ENCODE data around the gene ESD. TPM values are rescaled to one million over a fixed set of nuclear protein-coding genes. Genes with fewer than 3 reads are reported as not detected.
"Not testable (repeated sequence)": the region's sequence is repeated elsewhere in the genome, so short reads cannot be mapped to it uniquely, and the experiment has no call there.

The ESD gene
- total RNA-seq, 1 donor from 2014 or later, result 96.9 TPM

DNA sequence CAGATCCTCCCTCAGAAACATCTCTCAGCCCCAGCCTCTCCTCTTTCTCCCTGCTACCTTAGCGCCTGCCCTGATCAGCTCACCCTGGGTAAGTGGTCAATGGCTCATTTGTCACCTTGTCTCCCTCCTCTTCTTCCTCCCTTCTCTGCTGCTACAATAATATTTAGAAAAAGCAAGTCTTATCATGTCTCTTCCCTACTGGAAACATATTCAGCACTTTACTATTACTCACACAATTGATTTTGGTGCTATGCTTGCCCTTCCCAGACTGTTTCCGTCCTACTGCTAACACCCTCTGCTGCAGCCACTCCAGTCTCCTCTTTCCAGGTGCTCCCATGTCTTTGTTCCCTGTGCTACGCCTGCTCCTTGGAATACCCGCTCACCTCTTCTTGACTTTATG is 35.8 kb downstream of the ESD start:
- H3K27ac Mint-ChIP-seq, result no peak overlapping the region
- TF ChIP-seq, protein P1, sequence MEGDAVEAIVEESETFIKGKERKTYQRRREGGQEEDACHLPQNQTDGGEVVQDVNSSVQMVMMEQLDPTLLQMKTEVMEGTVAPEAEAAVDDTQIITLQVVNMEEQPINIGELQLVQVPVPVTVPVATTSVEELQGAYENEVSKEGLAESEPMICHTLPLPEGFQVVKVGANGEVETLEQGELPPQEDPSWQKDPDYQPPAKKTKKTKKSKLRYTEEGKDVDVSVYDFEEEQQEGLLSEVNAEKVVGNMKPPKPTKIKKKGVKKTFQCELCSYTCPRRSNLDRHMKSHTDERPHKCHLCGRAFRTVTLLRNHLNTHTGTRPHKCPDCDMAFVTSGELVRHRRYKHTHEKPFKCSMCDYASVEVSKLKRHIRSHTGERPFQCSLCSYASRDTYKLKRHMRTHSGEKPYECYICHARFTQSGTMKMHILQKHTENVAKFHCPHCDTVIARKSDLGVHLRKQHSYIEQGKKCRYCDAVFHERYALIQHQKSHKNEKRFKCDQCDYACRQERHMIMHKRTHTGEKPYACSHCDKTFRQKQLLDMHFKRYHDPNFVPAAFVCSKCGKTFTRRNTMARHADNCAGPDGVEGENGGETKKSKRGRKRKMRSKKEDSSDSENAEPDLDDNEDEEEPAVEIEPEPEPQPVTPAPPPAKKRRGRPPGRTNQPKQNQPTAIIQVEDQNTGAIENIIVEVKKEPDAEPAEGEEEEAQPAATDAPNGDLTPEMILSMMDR (IDR thresholded peaks at IDR 0.05; ENCODE audit: unreplicated experiment), result no peak

DNA sequence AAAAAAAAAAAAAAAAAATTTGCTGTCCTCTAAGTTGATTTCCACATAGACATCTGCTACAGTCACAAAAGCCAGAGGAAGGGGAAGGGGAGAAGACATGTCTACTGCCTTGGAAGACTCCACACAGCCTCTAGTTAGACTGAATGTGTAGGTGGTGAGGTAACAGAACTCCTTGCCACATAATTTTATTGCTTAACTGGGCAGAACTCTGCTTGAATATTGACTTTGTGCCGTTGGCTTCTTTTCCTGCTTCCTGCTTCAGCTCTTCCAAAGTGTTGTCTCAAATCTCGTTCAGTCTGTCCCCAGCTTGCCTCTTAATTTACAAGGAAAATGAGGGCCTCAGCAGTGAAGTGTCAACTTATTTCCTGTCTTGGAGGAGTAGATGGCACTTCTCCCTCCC is 37.1 kb downstream of the ESD start:
- Mint-ChIP-seq H3K9me3 (ENCODE audit: low read depth) (no peaks in the 10 kb centered on the region), H3K36me3 (ENCODE audit: insufficient read depth) (no peaks in the 10 kb centered on the region), H3K4me1 (ENCODE audit: low read depth) (no peaks in the 10 kb centered on the region), H3K27me3 (no peaks in the 10 kb centered on the region), H3K4me3 (ENCODE audit: low read depth) (no peak overlapping the region), H3K27ac (no peak overlapping the region)
- TF ChIP-seq, protein P1 (IDR thresholded peaks at IDR 0.05; ENCODE audit: unreplicated experiment), result no peak
- no peak for DNase-seq (ENCODE audit: low spot score, unreplicated experiment)

More for the DNA sequence above, 35.8 kb downstream of the ESD start:
- no peak for DNase-seq (ENCODE audit: low spot score, unreplicated experiment)
- H3K4me1 Mint-ChIP-seq (ENCODE audit: low read depth), result no peaks in the 10 kb centered on the region
- no peak overlapping the region for H3K4me3 Mint-ChIP-seq (ENCODE audit: low read depth)
- no peaks in the 10 kb centered on the region for H3K36me3 Mint-ChIP-seq (ENCODE audit: insufficient read depth)
- H3K9me3 Mint-ChIP-seq (ENCODE audit: low read depth), result no peaks in the 10 kb centered on the region
- H3K27me3 Mint-ChIP-seq, result no peaks in the 10 kb centered on the region

DNA sequence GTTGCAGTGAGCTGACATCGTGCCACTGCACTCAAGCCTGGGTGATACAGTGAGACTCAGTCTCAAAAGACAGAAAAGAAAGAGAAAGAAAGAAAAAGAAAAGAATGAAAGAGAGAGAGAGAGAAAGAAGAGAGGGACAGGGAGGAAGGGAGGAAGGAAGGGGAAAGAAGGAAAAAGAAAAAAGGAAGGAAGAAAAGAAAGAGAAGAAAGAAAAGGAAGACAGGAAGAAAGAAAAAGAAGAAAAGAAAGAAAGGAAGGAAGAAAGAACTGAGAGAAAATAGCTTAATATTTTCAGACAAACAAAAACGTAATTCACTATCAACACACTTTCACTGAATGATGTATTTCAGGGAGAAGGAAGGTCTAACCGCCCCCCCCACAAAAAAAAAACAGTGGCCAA is 39.3 kb downstream of the ESD start:
- Mint-ChIP-seq H3K27ac (no peak overlapping the region), H3K36me3 (ENCODE audit: insufficient read depth) (no peaks in the 10 kb centered on the region), H3K4me3 (ENCODE audit: low read depth) (no peak overlapping the region), H3K27me3 (no peaks in the 10 kb centered on the region), H3K9me3 (ENCODE audit: low read depth) (no peaks in the 10 kb centered on the region), H3K4me1 (ENCODE audit: low read depth) (no peaks in the 10 kb centered on the region)
- no peak for DNase-seq (ENCODE audit: low spot score, unreplicated experiment)
- TF ChIP-seq, protein P1 (IDR thresholded peaks at IDR 0.05; ENCODE audit: unreplicated experiment), result no peak

DNA sequence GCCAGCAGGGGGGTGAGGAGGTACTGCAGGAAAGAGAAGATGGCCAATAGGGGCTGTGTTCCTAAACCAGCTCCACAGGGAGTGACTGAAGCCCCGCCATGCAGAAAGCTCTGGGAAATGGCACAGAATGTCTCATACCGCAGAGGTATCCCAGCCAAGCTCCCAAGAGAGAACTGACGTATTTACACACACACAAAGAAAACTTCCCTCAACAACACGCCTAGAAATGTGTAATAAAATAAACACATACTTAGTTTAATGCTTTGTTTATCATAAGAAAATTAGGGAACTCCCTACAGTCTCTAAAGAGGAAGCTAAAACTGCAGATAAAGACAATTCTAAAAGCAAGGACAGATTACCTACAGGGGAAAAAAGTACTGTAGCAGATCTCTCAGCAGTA is 40.0 kb downstream of the ESD start:
- H3K27ac Mint-ChIP-seq, result no peak overlapping the region
- no peak for DNase-seq (ENCODE audit: low spot score, unreplicated experiment)
- TF ChIP-seq, protein P1 (IDR thresholded peaks at IDR 0.05; ENCODE audit: unreplicated experiment), result no peak
- H3K36me3 Mint-ChIP-seq (ENCODE audit: insufficient read depth), result no peaks in the 10 kb centered on the region
- no peak overlapping the region for H3K4me3 Mint-ChIP-seq (ENCODE audit: low read depth)
- no peaks in the 10 kb centered on the region for H3K27me3 Mint-ChIP-seq
- no peaks in the 10 kb centered on the region for H3K9me3 Mint-ChIP-seq (ENCODE audit: low read depth)
- H3K4me1 Mint-ChIP-seq (ENCODE audit: low read depth), result no peaks in the 10 kb centered on the region

DNA sequence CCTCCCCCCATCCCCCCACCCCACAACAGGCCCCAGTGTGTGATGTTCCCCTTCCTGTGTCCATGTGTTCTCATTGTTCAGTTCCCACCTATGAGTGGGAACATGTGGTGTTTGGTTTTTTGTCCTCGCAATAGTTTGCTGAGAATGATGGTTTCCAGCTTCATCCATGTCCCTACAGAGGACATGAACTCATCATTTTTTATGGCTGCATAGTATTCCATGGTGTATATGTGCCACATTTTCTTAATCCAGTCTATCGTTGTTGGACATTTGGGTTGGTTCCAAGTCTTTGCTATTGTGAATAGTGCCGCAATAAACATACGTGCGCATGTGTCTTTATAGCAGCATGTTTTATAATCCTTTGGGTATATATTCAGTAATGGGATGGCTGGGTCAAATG is 41.5 kb downstream of the ESD start:
- H3K4me1 Mint-ChIP-seq (ENCODE audit: low read depth); H3K36me3 Mint-ChIP-seq (ENCODE audit: insufficient read depth); DNase-seq (ENCODE audit: low spot score, unreplicated experiment); H3K9me3 Mint-ChIP-seq (ENCODE audit: low read depth); H3K4me3 Mint-ChIP-seq (ENCODE audit: low read depth); H3K27ac Mint-ChIP-seq; H3K27me3 Mint-ChIP-seq: not testable (repeated sequence)

DNA sequence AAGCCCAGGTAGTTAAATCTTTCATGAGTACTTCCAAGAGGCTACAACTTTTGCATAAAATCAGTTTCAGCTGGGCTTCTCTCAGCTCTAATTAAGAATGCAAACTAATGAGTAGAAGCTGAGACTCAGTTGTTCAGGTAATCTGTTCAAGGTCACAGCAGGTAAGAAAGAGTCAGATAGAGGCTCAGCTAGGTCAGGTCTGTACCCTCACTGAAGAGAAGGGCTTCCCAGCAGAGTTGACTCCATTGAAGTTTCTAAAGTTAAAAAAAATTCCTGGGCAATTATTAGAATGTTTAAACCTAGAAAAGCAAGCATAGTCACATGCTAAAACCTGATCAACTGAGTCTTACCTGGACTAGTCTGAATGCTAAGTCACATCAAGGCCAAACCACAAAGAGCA is 42.1 kb downstream of the ESD start:
- no peak for DNase-seq (ENCODE audit: low spot score, unreplicated experiment)
- TF ChIP-seq, protein P1 (IDR thresholded peaks at IDR 0.05; ENCODE audit: unreplicated experiment), result no peak

More for the DNA sequence above, 42.1 kb downstream of the ESD start:
- no peaks in the 10 kb centered on the region for H3K4me1 Mint-ChIP-seq (ENCODE audit: low read depth)
- H3K27ac Mint-ChIP-seq, result no peak overlapping the region
- H3K27me3 Mint-ChIP-seq, result no peaks in the 10 kb centered on the region
- H3K9me3 Mint-ChIP-seq (ENCODE audit: low read depth), result no peaks in the 10 kb centered on the region
- H3K36me3 Mint-ChIP-seq (ENCODE audit: insufficient read depth), result peaks cover 8% of the 10 kb centered on the region
- H3K4me3 Mint-ChIP-seq (ENCODE audit: low read depth), result no peak overlapping the region
